Brain microvascular endothelial cell (primary cell): ENCODE measurements around the gene DKK3.

Experiments
- DNase-seq: peaks from one replicate; pipeline ENCODE4 v3.0.0-alpha.2; 2020
- H3K27ac ChIP-seq: fragments of 250-450 bp; sonication (Bioruptor Pico); 2 replicates; pipeline ENCODE4 v1.5.1; 2020; ENCODE audit warnings: mild to moderate bottlenecking, moderate library complexity
- H3K27me3 ChIP-seq: fragments of 250-450 bp; sonication (Bioruptor Pico); replicated peaks from 2 replicates; pipeline ENCODE4 v1.5.1; 2020; ENCODE audit warnings: mild to moderate bottlenecking
- H3K36me3 ChIP-seq: fragments of 250-450 bp; sonication (Bioruptor Pico); replicated peaks from 2 replicates; pipeline ENCODE4 v1.5.1; 2020; ENCODE audit warnings: mild to moderate bottlenecking
- H3K4me3 ChIP-seq: 2 replicates; pipeline ENCODE4 v1.5.1; 2011; ENCODE audit warnings: low read depth, mild to moderate bottlenecking, control low read depth, low read length, moderate library complexity
- in situ Hi-C: cut with HindIII; loops from 2 replicates; pipeline ENCODE4 v1.10.0; 2017; ENCODE audit warnings: low sequenced_read_pairs, low pct_ligation_motif_present
- TF ChIP-seq, protein P1 (sequence below): IDR thresholded peaks from 2 replicates; pipeline ENCODE4 v1.5.1; 2011; ENCODE audit warnings: low read depth, mild to moderate bottlenecking, moderate library complexity, low read length, control low read depth, inconsistent platforms; ENCODE audit errors: missing control alignments

The DKK3 gene

DNA sequence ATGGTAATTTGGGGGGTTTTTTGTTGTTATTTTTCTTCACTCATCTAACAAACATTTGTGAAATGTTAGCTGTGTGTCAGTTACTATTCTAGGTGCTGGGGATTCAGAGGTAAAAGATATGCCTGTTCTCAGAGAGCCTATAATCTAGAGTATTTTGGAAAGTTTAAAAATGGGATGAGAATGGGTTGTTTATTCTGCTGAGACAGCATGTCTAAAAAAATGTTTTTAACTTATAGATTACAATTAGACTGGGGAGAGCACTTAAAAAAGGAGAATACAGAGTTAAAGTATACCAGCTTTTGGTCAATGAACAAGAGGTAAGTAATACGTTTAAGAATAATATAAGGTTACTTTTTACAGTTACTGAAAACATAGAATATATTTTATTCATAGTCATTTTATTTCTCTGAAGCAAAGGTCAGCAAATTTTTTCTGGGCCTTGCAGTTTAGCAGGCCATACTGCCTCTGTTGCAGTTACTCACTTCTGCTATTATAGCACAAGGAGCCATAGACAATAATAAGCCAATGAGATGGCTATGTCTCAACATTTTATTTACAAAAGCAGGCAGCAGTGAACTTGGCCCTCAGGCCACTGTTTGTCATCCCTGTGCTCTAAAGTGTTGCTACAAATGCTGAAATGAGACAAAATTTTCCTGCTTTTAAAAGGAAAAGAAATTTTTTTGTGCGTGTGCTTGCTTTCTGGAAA, 60.0 kb downstream of the DKK3 start:
- in situ Hi-C loops = no loop called here
- peaks cover 14% of the 10 kb centered on the region for H3K36me3 ChIP-seq
- TF ChIP-seq, protein P1, sequence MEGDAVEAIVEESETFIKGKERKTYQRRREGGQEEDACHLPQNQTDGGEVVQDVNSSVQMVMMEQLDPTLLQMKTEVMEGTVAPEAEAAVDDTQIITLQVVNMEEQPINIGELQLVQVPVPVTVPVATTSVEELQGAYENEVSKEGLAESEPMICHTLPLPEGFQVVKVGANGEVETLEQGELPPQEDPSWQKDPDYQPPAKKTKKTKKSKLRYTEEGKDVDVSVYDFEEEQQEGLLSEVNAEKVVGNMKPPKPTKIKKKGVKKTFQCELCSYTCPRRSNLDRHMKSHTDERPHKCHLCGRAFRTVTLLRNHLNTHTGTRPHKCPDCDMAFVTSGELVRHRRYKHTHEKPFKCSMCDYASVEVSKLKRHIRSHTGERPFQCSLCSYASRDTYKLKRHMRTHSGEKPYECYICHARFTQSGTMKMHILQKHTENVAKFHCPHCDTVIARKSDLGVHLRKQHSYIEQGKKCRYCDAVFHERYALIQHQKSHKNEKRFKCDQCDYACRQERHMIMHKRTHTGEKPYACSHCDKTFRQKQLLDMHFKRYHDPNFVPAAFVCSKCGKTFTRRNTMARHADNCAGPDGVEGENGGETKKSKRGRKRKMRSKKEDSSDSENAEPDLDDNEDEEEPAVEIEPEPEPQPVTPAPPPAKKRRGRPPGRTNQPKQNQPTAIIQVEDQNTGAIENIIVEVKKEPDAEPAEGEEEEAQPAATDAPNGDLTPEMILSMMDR = no peak

DNA sequence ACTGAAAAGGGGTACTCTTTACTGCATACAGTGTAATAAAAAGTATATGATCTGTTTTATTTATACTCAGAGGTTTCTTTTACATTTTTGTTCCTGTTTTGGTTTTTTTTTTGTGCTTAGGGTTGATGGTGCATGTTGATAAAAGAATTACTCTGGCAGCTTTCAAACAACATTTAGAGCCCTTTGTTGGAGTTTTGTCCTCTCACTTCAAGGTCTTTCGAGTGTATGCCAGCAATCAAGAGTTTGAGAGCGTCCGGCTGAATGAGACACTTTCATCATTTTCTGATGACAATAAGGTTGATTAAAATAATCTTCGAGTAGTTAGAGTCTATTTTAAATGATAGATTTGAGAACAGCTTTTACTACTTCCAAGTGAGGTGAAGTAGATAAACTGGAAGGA, 60.6 kb downstream of the DKK3 start:
- H3K4me3 ChIP-seq = no peak overlapping the region
- in situ Hi-C loops = no loop called here
- H3K36me3 ChIP-seq = peaks cover 13% of the 10 kb centered on the region
- no peaks in the 10 kb centered on the region for H3K27me3 ChIP-seq
- DNase-seq = no peak
- TF ChIP-seq, protein P1 = no peak
- no peak overlapping the region for H3K27ac ChIP-seq

More for the DNA sequence above, 60.0 kb downstream of the DKK3 start:
- Histone ChIP-seq H3K27me3 (no peaks in the 10 kb centered on the region), H3K4me3 (no peak overlapping the region), H3K27ac (no peak overlapping the region)
- no peak for DNase-seq

DNA sequence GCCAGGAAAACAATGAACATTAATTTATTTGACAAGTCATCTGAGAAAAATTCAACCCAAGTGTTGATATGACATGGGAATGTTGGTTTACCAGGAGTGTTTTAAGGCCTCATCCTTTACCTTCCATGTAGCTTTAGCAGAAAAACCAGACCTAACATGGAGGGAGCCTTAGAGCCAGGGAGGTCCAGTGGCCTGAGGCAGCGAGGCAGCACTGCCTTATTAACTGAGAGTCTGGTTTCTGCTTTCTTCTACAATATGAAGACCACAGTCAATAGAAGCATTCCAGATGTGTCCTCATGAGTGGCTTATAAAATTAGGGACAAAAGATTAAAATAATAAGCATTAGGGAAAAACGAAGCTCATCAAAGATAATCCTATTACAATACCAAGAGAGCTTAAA, 61.5 kb downstream of the DKK3 start:
- DNase-seq = no peak
- Histone ChIP-seq H3K27me3 (no peaks in the 10 kb centered on the region), H3K27ac (no peak overlapping the region), H3K4me3 (no peak overlapping the region), H3K36me3 (peaks cover 20% of the 10 kb centered on the region)
- in situ Hi-C loops = no loop called here
- TF ChIP-seq, protein P1 = no peak

DNA sequence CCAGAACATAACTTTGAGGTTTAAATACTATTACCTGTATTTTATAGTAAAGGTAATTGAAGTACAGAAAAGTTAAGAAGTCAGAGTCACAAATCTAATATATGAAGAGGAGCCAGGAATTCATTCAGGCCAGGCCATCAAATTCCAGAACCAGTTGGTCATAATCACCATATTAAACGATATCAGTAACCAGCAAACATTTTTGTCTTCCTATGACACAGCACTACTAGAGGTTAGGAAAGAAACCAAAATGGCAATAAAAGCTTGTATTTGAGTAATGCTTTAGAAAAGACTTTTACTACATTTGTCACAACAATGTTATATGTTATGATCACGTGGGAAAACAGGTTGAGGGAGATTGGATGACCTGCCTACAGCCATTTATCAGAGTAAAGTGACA, 62.2 kb downstream of the DKK3 start:
- no peaks in the 10 kb centered on the region for H3K27me3 ChIP-seq
- DNase-seq = peak; percentile 49
- peaks cover 18% of the 10 kb centered on the region for H3K36me3 ChIP-seq
- H3K4me3 ChIP-seq = no peak overlapping the region
- in situ Hi-C loops = no loop called here
- H3K27ac ChIP-seq = peak overlapping the region; percentile 61
- TF ChIP-seq, protein P1 = no peak

DNA sequence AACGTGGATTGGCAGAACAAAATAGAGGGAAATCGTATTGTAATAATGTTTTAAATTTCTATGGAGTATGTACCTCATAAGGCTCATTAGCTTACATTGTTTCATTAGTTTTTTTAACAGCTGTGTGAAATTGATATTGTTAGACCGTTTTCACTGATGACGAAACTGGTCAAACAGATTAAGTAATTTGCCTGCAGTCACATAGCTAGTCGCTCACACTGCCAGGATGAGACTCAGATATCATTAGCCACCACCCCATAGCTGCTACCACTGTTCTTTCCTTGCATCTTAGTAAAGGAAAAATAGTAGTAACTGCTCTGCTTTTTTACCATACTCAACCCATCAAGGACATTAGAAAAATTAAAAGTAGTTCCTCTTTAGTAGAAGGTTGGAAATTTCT, 64.0 kb downstream of the DKK3 start:
- no peak for DNase-seq
- Histone ChIP-seq H3K27me3 (no peaks in the 10 kb centered on the region), H3K36me3 (peaks cover 16% of the 10 kb centered on the region), H3K4me3 (no peak overlapping the region), H3K27ac (no peak overlapping the region)
- in situ Hi-C loops = no loop called here
- TF ChIP-seq, protein P1 = no peak

DNA sequence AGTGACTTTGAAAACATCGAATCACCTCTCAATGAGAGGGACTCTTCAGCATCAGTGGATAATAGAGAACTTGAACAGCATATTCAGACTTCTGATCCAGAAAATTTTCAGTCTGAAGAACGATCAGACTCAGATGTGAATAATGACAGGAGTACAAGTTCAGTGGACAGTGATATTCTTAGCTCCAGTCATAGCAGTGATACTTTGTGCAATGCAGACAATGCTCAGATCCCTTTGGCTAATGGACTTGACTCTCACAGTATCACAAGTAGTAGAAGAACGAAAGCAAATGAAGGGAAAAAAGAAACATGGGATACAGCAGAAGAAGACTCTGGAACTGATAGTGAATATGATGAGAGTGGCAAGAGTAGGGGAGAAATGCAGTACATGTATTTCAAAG, 65.8 kb downstream of the DKK3 start:
- peaks cover 24% of the 10 kb centered on the region for H3K36me3 ChIP-seq

More for the DNA sequence above, 65.8 kb downstream of the DKK3 start:
- no peak overlapping the region for H3K27ac ChIP-seq
- TF ChIP-seq, protein P1 = no peak
- DNase-seq = no peak
- no peak overlapping the region for H3K4me3 ChIP-seq
- in situ Hi-C loops = no loop called here
- no peaks in the 10 kb centered on the region for H3K27me3 ChIP-seq
